GM19372 (cell line): ENCODE measurements around the gene PHF12.

Experiments used
- ATAC-seq: cut with Tn5 transposase; IDR thresholded peaks from one replicate; pipeline ENCODE4 v1.9.1; 2021; ENCODE audit warnings: mild to moderate bottlenecking, low read depth, moderate library complexity; ENCODE audit not compliant: unreplicated experiment

PHF12 gene

GRCh38 chr17:28865946-28866752 is 85.2 kb downstream of the PHF12 start:
- no peak for ATAC-seq

GRCh38 chr17:28864991-28865849 is 86.1 kb downstream of the PHF12 start:
- ATAC-seq: no peak

DNA sequence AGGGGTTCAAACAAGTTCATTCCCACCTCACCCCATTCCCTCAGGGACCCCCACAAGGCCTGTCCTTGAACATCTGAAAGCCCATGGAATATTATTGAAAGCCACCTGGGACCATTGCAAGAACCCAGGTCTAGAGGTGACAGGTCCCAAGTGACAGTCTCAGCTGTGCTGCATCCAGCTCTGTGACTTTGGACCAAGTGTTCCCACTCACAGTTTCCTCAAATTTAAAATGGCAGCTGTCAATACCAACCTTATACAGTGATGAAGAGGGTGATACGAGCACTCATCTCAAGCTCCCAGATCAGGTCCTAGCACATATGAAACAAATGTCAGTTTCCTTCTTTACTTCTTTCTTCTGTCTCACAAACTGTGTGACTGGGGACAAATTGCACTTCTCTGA is 87.4 kb downstream of the PHF12 start:
- ATAC-seq: no peak

DNA sequence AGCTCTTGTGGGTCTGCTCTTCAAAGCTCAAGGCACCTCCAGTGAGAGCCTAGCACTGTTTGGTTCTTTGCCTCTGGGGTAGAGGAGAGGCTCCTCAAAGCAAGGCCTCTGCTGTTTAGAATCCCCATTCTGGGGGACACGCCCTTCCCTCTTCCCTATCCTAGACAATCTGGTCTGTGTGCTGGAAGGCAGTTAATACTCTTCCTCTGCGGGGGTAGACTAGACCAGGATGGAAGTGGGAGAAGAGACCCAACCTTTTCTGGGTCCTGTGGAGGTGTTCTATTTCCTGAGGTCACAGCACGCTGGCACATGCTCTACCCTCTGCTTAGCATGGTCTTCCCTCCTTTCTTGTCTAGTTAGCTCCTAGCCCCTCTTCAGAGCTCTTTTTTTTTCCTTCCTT is 88.8 kb downstream of the PHF12 start:
- ATAC-seq: no peak

DNA sequence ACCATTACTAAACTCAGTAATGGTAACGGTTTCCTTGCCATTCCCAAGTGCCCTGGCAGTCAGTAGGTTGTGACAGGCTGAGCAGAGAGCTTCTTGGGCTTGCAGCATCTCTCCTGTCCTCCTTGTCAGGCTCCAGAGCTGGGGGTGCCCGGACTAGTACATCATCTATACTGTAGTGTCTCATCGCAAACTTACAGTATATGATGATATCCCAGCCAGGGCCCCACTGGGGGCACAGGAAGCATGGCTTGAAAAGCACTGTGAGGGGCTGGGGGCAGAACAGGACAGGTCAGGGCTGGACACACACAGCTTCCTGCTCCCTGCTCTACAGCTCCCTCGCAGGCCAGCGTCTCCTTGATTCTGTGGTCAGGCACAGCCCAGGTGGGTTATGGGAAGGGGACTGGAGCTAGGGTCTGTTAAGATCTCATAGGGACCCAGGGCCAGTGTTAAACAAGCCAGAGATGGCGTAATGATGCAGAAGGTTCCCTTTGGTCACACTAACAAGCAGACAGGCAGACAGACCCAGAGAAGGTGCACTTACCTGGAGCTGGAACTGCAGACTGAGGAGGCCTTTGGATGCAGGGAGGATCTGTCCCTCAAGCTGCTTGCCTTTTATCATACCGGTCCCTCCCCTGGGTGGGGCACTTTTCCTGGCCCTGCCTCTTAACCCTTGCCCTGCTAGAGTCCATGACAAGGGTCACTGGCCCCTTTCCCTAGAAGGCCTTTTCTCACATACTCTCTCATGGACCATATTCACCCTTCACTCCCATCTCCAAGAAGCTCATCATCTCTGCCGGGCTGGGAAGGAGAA is 89.7 kb downstream of the PHF12 start:
- no peak for ATAC-seq

- ATAC-seq: no peak
Observed at GRCh38 chr17:28860363-28860808, 90.9 kb downstream of the PHF12 start.

GRCh38 chr17:28858801-28859355 is 92.4 kb downstream of the PHF12 start:
- ATAC-seq: no peak

DNA sequence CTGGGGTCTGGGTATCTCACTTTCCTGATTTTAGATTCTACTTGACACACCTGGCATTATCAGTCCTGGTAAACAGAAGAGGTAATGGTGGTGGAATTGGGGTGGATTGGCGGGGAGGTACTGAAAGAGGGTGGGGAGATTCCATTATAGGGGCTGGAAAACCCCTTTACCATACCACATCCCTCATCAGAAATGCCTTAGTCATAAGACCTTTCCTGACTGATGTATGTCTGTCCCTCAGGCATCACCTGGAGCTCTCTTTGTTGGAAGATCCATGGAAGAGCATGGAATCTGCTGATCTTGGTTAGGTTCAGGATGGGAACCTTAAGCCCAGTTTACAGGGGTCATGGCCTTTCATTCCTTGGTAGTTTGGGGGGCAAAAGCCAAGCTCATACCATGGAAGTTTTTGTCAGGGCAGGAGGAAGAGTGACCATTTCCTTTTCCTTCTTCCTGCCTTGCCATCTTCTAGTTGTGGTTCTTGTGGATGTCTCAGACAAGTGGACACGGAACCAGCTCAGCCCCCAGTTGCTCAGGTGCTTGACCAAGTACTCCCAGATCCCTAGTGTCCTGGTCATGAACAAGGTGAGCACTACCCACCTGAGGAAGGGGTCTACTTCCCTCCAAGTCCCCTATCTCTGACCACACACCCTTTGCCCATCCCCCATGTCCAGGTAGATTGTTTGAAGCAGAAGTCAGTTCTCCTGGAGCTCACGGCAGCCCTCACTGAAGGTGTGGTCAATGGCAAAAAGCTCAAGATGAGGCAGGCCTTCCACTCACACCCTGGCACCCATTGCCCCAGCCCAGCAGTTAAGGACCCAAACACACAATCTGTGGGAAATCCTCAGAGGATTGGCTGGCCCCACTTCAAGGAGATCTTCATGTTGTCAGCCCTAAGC is 93.2 kb downstream of the PHF12 start:
- ATAC-seq: no peak

DNA sequence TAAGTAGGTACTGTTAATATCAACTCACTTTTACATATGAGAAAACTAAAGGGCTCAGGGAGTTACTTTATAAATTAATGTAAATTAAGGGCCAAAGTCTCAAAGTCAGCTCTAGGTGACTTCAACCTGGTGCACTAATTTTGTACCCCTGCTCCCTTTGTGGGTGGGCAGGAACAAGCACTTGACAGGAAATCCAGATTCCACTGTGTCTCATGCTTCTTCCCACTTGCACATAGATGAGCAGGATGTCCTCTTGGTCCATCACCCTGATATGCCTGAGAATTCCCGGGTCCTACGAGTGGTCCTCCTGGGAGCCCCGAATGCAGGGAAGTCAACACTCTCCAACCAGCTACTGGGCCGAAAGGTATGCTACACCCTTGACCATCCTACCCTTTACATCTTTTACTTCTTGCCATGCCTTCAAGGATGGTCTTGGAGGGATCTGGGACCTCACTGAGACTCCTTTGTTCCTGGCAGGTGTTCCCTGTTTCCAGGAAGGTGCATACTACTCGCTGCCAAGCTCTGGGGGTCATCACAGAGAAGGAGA is 95.2 kb downstream of the PHF12 start:
- ATAC-seq: no peak

GRCh38 chr17:28855336-28855679 is 96.0 kb downstream of the PHF12 start:
- ATAC-seq: no peak
